HG03139 (cell line): ENCODE results near the gene AHRR.
"Not testable (repeated sequence)": the region's sequence is repeated elsewhere in the genome, so short reads cannot be mapped to it uniquely, and the experiment has no call there.

ENCODE experiments used
- ATAC-seq: cut with Tn5 transposase; IDR thresholded peaks from one replicate; pipeline ENCODE4 v1.9.1; 2021; ENCODE audit not compliant: unreplicated experiment

AHRR gene

GRCh38 chr5:407051-407450 is 85.5 kb downstream of the AHRR start:
- no peak for ATAC-seq

DNA sequence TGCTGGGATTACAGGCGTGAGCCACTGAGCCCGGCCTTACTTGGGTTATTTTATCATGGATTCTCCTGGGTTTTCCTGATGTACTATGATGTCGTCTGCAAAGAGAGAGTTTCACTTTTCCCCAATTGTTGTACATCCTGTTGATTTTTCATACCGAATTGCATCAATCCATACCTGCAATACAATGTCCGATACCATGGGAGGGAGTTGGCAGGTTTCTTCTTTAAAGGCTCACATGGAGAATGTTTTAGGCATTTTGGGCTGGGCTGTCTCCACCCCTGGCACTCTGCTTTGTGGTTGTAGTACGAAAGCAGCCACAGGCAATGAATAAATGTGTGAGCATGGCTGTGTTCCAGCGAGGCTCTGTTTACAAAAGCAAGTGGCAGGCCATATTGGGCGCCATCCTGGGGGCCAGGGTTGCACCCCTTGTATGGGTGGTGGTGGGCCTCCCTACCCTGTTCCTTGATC is 86.3 kb downstream of the AHRR start:
- no peak for ATAC-seq

DNA sequence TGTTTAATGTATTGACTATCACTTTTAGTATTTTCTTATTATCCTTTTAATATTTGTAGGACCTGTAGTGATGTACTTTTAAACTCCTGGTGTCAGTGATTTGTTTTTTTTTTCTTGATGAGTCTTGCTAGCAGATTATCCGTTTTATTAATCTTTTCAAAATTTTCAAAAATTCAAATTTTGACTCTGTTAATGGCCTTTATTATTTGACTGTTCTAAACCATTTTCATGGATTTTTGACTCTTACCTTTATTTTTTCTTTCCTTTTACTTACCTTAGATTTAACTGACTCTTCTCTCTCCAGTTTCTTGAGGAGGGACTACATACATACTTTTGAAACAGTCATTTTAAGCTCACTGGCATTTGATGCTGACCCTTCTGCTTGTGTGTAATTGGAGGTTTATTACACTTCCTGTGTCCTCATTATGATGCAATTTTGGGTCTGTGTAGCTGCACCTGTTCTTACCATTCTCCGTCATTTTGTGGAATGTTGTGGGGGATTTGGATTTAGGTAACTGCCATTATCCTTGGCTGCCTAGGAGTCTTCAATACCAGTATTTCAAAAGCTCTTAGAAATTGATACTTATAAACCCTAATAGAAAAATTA is 89.5 kb downstream of the AHRR start:
- ATAC-seq: no peak

DNA sequence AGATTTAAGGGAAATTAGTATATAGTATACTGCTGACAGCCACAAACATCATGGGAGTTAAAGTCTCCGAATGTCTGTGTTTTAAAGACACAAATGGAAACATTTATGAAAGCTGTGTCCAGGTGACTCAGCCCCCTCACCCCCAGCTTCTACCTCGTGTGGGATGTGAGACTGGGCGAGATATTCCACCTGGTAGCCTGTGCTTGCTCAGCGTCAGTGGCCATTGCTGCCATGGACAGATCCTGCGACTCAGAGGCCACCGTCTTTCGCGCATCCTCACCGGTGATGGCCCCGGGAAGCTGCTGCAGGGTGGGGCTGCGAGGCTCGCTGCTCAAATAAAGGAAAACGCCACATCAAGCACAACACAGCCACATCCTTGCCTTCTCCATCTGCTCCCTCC is 90.2 kb downstream of the AHRR start:
- ATAC-seq: no peak

DNA sequence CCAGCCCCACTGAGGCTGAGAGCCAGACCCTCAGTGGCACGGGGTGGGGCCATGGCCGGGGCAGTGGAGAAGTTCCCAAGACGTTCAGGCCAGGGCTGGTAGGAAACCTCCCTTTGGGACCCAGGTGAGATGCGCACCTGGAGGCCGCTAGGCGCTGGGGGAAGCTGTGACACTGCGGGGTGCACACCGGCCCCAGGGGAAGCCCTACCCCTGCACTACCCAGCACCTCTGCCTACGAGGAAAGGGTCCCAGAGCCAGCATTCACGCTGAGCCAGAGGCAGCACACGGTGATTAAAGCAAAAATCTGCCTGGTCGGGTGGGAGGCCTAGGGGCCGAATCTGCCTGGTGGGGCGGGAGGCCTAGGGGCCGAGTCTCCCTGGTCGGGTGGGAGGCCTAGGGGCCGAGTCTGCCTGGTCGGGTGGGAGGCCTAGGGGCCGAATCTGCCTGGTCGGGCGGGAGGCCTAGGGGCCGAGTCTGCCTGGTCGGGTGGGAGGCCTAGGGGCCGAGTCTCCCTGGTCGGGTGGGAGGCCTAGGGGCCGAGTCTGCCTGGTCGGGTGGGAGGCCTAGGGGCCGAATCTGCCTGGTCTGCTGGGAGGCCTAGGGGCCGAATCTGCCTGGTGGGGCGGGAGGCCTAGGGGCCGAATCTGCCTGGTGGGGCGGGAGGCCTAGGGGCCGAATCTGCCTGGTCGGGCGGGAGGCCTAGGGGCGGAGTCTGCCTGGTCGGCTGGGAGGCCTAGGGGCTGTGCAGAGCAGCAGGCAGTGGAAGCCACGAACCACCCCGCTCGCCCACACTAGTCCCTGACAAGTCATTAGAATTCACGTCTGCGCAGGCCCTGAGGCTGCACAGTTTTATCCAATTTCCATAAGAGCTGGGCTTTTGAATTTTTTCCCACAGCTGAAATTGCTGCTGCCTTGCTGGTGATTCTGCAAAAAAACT is 93.7 kb downstream of the AHRR start:
- ATAC-seq: not testable (repeated sequence)

DNA sequence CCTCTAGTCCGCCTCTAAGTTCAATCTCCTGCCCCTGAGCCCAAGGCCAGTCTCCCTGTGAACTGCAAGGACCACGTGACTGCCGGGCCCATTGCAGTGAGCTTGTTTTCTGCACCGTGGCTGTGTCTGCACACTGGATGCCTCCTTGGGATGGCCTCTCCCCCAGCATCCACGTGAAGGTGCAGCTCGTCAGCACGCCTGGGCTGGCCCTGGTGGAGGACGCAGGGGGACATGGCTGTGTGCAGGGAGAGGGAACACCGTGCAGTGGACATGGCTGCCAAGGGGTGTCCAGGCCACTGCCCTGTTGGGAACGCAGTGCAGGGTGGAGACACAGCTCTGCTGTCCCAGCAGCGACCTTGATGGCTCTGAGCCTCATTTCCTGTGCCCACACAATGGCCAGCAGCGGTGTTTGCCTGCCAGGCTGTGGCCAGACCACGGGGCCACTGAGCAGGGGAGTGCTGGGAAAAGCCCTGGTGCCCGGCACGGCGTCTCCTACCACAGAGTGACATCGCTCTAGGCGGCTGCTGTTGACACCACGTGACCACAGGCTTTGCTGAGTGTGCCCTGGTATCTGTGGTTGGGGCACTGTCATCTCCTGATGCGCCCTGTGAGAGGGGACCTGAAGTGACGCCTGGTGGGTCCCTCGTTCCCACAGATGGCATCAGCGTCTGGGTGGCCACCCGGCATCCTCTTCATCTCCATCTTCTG is 94.6 kb downstream of the AHRR start:
- ATAC-seq: no peak

DNA sequence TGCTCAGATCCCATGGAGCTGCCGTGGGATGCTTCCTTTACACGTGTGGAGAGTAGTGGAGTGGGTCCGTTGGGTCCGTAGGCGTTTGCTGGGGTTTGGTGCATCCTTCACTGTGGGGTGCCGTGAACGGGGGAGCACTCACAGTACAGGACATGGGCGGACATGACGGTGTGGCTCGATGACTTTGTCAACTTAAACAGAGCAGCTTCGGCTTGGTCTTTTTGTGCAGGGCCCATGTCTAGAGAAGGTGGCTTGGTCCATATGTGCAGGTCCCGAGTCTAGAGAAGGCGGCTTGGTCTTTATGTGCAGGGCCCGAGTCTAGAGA is 95.1 kb downstream of the AHRR start:
- ATAC-seq: no peak

DNA sequence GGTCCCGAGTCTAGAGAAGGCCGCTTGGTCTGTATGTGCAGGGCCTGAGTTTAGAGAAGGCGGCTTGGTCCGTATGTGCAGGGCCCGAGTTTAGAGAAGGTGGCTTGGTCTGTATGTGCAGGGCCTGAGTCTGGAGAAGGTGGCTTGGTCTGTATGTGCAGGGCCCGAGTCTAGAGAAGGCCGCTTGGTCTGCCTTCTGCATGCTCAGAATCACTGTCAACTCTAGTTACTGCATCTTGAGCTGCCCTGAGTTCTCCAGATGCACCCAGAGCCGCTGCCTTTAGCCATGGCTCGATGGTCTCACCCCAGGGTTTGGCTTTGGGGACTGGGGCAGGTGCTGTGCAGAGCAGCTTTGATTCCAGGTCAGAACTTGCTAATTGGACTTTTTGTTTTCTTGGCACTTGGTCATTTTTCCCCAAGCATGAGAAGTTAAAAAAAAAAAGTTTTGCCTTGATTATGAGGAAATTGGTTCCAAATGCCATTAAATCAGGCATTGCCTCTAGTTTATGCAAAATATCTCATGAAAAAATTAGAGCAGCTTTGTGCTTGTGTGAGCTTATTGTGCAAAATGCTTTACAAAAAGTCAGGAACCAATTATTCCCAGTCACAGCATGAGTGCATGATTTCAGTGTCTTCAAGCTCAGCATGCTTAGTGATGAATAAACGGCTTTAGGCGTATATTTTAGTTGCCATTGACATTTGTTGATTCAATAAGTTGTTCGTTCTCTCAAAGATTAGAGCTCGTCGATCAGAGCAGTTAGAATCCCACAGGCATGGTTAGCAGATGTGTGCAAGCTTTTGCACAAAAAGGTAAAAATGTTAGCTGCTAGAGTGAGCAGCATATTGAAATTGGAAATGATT is 96.0 kb downstream of the AHRR start:
- no peak for ATAC-seq

DNA sequence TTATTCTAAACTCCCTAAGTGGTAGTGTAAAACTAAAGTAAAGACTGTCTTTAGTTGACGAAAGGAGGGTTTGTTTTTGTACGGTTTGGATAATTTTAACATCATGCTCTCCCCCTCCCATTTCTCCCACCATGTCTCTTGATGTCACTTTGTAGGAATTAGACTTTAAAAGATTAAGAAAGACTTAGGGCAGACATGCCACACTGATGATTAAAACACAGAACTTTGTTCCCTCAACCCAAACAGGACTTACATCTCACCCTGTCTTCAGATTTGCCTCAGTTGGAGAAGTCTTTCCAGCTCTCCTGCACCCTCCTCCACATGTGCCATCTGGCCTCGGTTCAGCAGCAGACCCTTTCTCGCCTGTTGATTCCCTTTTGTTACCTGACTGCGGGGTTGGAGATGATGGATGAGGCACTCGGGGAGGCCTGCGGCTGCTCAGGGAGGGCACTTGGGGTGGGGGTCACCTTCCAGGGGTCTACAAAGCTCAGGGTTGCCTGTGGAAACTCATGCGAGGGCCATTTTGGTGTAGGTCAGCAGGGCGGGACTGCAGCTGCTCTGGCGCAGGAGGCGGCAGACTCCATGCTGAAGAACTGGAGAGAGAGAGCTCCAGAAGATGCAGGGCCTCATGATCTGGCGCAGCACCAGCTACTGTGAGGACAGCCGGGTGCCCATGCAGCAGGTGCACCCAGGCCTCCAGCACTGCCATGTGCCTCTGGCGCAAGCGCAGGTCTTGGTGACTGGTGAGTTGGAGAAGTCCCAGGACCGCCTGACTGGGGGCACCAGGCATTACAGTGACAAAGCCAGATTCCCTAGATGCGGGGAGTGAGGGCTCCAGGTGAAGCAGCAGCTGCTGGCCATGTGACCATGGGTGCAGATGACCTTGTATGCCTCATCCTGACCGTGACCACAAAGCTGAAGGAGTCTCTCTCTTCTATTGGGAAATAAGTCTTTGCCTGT is 96.9 kb downstream of the AHRR start:
- ATAC-seq: no peak

DNA sequence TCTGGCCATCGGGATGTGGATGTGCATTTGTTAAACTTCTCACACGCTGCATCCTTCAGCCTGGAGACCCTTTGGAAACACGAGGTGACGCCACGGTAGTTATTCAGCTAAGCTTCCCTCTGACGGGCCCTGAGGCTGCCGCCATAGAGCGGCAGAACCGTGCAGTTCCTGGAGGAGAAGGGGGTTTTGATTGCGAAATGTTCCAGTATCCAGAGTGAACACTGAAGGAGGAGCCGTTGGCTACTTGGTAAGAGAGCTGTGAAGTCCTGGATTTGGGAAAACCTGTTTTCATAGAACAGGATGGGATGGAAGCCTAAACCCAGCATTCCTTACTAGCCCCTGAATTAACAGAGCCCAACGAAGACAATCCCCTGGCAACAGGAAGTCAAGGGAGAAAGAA is 98.5 kb downstream of the AHRR start:
- no peak for ATAC-seq

DNA sequence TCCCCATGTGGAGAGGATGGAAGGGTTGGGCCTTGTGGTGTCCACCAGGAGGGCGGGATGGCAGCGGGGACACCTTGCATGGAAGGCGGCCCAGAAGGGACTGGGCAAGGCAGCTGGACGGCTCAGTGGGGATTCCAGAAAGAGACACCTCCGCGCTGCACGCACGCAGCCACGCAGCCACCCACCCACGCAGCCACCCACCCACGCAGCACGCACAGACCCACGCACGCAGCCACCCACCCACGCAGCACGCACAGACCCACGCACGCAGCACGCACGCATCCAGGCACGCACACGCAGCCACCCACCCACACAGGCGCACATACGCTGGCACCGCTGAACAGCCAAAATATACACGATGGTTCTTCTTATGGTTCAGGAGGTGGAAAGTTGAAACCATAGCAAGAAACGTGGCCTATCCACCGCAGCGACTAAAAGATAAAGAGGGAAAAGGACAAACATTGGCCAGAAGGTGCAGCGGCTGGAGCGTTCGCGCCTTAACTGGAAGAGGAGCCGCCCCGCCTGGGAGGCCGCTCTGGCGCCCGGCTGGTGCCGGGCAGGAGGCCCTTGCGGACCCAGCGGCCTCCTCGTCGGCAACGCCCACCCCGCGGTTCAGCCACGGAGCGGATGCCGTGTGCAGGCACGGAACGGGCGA is 99.2 kb downstream of the AHRR start:
- no peak for ATAC-seq

DNA sequence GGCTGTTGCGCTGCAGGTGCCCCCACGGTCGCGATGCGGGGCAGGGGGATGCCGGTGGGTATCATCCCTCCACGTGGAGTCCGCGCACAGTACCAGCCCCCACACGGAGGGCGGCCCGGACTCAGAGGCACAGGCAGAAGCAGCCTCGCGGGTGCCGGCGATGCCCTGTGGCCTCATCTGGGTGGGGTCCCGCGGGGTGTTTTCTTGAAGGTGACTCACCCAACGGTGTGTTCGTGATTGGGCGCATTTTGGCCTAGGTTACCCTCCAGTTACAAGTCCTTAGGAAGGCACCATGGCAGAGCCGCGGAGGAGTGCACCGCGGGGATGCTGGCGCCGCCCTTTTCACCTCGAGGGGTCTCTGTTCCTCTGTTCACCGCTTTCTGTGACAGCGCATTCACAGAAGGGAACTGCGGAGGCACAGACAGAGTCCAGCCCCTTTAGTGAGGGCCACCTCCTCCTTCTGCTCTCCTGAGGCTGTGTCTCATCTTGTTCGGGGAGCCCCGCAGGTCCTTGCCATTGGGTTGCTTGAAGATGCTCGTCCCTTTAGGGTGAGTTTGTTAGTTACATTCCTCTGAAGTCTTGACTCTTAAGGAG is 99.9 kb downstream of the AHRR start:
- no peak for ATAC-seq

DNA sequence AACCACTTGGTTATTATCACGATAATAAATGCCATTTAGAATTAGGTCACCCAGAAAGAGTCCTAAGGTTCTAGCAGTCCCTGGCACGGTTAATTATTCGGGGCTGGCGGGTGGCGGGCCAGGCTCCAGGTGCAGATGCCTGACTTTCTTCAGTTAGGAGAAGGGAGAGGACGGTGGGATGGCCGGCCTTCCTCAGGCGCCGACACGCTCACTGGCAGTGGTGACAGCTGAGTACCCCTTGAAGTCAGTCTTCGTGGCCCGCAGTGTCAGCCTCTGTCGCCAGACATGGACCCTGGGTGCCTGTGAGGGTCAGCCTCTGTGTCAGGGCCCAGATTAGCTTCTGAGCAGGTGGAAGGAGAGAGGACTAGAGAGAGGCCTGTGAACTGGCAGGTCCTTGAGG is 100.4 kb downstream of the AHRR start:
- ATAC-seq: no peak

GRCh38 chr5:422323-423232 is 101.1 kb downstream of the AHRR start:
- no peak for ATAC-seq

GRCh38 chr5:423233-423565 is 101.7 kb downstream of the AHRR start:
- ATAC-seq: no peak

GRCh38 chr5:423626-424261 is 102.2 kb downstream of the AHRR start:
- no peak for ATAC-seq

- ATAC-seq: peak; percentile 76
Observed at GRCh38 chr5:424301-425110, 103.0 kb downstream of the AHRR start.
